Erythroblast (primary cell): ENCODE data around the gene GTF3C1.

Experiments used
- GATA1 ChIP-seq: IDR thresholded peaks from 2 replicates; pipeline ENCODE4 v1.6.1; 2011; ENCODE audit warnings: low read depth, mild to moderate bottlenecking, control low read depth, low read length, moderate library complexity
- POLR2A ChIP-seq: IDR thresholded peaks from 2 replicates; pipeline ENCODE4 v1.6.1; 2011; ENCODE audit warnings: mild to moderate bottlenecking, low read length

DNA sequence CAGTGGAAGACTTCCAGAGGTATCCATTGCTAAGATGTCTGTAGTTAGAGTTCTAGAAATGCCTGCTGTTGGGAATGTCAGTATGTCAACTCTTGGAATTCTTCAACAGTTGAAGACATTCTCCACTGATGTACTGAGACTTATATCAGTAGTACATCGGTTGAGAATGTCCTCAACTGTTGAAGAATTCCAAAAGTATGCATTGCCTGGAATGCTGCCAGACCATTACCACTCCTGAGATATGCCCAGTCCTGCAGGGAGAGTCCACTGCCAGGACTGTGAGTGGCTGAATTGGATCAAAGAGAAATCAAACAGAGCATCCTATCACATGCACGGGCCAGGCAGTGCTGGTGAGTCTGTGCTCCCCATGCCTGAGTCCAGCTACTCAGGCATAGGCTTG, 105.7 kb downstream of the GTF3C1 start:
- no peak for TF ChIP-seq POLR2A
- no peak for TF ChIP-seq GATA1
